CD4-positive, alpha-beta T cell treated with Interleukin-4 for 1 hour (primary cell): ENCODE data around the gene TMEM247.

Source experiments
- DNase-seq, 2 donors: peaks; one replicate each; pipeline ENCODE4 v3.0.0-alpha.2; 2020 to 2022

The TMEM247 gene

DNA sequence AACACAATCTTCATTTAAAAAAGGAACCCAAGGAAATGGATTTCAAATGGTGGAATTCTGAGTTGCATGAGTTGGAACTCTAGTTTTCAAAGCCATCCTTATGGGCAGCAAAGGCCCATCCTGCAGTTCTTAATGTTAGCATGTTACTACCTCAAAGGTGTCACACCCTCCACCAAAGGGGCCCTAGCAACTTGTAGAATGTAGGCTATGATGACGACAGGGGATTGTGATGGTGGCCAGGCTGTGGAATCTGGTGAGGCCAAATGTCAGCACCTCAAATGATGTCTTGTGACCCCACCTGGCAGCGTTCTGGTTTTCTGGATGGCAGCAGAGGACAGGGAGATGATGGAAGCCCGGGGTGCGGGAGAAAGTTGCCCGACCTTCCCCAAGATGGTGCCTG is at the start of gene TMEM247:
TSS of gene TMEM247 (plus strand) at position 301 of the 400 bp plus-strand sequence.
- DNase-seq, result no peak

DNA sequence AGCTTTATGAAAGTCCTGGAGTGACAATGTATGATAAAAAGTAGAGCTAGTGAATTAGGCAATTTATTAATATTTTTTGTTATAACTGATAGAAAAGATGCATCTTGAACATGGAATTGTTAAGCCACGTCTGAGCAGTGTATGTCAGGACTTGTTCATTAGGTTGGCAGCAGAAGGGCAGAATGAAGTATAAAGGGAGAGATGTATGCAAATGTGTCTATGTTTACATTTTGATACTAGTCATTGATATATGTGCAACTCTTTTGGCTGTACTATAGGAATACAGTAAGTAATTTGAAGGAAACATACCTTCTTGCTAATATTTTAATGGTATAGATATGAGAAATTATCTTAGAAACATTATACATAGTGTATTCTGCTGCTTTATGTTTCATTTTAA is 49.0 kb upstream of the TMEM247 start:
- no peak for DNase-seq

DNA sequence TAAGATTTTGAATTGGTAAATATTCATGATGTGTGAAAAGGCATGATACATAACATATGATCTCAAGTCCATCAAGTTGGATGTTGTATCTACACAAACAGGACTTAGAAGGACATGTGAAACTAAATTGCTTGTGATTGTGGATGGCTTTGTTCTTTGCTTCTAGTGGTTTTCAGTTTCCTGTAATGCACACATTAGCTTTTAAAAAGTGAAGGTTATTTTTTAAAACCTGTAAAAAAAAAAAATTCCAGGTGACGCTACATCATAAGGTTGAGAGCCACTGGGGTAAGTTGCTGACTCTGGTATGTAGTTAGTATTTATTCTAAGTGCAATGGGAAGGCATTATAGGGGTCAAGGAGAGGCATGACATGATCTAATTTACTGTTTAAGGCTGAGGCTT is 48.4 kb upstream of the TMEM247 start:
- DNase-seq, result peak in 1 of 2 donors; percentile 21

DNA sequence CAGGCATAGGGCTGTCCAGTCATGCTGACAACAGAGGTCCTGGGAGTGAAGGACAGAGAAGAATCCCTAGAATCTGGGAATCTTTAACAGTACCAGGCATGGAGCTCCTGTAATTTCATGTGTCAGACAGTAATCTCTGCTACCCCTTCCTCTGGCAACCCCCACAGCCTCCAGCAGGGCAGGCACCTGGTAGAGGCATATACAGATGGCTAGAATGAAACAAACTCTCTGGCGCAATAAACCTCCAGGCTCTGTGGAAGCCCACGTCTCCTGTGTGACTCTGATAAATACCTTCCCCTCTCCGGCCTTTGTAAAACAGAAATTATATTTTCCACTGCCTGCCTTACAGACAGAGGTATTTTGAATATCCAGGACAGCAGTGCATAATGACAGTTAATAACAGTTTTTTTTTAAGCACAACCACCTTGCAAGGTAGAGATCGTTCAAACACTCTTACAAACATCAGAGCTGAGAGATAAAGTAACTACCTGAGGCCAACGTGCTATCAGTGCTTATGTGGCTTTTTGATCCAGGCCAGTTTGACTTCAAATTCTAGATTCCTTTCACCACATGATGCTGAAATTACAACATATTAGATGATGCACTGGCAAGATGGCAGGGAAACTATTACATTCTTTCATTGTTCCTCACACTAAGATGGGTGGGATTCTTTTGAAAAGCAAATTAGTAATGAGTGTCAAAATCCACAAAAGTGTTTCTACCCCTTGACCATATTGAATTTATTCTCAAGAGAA is 47.7 kb upstream of the TMEM247 start:
- DNase-seq, result no peak

DNA sequence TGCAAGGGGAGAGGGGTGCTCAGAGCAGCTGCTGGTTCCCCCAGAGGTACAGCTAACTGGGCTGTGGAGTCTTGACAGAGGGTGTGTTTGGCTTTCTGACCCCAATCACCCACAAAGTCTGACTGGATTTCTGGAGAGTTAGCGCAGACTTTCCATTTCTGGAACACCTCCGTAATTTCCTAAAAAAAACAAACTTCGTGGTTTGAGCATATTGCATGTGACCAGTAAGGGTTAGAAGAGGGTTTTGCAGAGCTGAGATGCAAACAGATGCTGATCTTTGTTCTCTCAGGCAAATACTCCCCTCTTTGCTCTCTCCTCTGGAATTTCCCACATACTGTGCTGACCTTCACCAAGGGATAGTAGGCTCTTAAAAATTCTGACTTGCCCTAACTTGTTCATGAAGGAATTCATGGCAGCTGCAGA is 44.5 kb upstream of the TMEM247 start:
- DNase-seq, result no peak

DNA sequence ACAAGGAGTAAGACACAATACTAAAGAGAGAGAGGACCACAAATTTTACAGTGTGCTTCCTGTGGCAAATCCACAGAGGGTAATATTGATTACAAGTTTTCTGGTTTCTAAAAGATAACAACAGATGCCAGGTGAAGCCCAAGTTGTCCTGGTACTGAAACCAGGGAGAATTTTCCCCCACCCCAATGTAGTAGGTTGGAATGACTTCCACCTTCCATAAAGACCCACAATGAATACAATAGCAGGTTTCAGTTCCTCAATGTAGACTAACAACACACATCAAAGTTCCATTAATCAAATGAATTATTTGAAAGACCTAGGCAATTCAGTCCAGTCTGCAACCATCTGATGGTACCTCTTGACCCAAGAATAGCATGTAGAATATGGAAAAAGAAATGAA is 44.0 kb upstream of the TMEM247 start:
- DNase-seq, result no peak

DNA sequence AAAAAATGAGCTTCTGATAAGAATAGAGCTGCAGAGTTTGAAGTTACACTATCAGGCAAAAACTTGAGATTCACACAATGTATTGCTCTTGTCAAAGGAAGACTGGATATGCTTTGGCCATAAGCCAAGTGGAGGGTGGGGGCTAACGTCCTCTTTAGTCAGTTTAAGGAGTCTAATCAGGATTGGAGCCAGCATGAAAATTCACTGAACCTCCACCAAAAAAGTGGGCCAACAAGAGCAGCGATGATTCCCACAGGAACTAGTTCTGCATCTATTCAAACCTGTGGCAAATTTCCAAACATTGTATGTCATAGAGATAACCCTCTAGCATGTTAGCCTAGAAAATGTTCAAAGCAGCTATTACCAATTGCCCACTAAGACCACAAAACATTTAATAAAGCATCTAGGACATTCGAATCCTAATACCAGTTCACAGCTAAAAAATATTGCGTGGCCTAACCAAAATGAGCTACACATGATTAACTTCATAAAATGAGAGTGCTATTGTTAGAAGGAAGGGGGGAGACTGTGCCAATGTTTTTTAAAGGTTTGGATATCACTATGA is 43.5 kb upstream of the TMEM247 start:
- no peak for DNase-seq

DNA sequence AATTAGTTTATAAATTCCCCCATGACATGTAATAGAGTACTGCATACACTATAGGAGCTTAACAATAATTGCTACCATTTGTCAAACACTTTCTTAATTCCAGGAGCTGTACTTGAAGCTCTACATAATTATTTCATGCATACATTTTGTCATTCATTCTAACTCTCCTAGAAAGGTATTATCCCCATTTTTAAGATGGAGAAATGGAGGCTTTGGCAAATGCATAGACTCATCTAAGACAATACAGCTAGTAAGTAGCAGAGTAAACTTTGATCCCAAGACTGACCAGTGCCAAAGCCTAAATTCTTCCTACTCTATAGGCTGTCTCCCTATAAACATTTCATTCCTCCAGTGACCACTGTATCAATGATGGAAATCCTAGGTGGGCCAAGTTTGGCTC is 42.6 kb upstream of the TMEM247 start:
- no peak for DNase-seq

DNA sequence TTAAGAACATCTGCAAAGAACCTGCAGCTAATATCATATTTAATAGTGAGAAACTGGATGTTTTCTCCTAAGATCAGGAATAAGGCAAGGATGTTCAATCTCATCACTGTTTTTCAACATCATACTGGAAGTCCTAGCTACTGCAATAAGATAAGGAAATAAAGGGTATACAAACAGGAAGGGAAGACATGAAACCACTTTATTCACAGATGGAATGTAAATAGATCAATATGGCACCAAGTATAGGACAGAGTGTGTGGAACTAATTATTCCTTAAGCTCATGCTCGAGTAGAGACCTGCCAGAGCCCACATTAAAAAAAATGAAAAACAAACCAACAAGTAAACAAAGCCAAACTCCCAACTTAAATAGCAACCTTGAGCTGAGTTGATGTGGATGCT is 41.3 kb upstream of the TMEM247 start:
- DNase-seq, result no peak

DNA sequence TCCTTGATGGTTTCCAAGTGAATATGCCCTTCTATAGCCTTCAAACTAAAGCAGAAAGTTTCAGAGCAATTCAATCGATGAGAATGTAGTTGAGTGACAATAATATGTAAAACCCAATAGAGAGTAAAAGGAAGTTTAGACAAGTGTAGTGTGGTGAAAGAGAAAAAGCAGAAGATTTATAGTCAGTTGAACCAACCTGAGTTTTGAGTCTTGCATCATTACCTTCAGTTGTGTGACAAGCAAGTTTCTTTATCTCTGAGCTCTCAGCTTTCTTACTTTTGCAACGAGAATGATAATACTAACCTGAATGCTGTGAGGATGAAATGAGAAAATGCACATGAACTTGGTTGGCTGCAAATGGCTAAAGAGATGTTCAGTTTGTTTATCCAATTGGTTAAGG is 40.6 kb upstream of the TMEM247 start:
- DNase-seq, result no peak

DNA sequence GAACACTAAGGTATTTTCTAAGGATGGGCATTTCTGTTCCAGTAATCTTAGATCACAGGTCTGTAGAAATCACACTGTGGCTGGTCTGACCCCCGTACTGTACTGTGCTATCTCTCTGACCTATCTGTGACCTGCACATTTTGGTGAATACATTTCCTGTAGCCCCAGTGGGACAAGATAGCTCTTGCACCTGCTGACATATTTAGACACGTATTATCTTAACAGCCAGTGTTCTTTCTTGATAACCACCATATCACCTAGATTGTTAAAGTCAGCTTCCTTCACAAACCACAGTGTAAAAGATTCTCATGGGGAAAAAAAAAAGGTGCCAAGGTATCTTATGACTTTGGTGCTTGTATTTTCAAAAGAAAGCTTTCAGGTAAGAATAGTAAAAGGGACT is 39.8 kb upstream of the TMEM247 start:
- DNase-seq, result peak; percentile 38 to 66

DNA sequence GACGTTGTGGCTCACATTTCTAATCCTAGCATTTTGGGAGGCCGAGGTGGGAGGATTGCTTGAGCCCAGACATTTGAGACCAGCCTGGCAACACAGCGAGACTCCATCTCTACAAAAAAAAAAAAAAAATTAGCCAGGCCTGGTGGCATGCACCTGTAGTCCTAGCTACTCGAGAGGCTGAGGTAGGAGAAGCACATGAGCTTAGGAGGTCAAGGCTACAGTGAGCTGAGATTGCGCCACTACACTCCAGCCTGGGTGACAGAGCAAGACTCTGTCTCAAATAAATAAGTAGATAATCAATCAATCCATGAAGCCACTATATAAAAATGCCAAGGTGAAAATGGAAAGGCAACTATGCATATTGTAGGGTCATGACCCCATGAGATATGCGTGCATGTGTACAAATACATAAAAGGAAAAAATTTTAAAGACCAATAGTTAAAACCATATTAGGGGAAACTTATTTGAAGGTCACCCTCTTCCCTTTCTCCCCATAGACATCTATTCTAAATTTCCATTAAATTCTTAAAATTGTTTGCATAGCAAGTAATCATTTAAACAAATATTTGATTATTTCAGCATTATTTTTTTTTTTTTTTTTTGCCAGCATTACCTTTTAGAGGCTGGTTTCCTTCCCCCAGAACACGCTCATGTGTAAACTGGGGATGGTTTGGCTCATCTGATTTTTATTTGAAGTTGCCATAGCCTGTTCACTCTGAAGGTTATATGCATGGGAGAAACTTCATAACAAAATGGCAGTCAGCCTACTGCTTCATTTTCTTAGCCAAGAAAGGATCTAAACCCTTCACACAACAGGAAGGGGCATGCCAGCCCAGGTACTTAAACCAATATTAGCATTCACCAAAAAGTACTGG is 37.3 kb upstream of the TMEM247 start:
- DNase-seq, result no peak

DNA sequence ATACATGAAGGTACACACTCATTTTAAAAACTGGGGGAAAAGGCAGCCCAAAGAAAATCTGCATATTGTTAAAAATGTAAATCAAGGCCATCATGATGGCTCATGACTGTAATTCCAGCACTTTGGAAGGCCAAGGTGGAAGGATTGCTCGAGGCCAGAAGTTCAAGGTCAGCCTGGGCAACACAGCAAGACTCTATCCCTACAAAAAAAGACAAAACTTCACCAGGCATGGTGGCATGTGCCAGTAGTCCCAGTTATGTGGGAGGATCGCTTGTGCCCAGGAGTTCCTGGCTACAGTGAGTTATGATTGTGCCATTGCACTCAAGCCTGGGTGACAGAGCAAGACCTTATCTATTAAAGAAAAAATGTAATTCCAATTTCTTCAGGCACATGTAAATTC is 34.6 kb upstream of the TMEM247 start:
- DNase-seq, result no peak

DNA sequence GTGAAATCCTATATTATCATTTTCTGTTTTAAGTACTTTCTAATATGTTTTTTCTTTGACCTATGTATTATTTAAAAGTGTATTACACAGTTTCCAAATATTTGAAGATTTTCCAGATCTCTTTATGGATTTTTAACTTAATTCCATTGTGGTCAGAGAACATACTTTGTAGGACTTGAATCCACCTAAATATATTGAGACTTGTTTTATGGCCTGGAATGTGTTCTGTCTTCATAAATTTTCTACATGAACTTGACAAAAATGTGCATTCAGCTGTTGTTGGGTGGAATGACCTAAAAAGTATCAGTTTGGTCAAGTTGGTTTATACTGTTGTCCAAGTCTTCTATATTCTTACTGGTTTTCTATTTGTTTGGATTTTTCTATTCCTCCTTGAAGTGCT is 33.8 kb upstream of the TMEM247 start:
- DNase-seq, result no peak

DNA sequence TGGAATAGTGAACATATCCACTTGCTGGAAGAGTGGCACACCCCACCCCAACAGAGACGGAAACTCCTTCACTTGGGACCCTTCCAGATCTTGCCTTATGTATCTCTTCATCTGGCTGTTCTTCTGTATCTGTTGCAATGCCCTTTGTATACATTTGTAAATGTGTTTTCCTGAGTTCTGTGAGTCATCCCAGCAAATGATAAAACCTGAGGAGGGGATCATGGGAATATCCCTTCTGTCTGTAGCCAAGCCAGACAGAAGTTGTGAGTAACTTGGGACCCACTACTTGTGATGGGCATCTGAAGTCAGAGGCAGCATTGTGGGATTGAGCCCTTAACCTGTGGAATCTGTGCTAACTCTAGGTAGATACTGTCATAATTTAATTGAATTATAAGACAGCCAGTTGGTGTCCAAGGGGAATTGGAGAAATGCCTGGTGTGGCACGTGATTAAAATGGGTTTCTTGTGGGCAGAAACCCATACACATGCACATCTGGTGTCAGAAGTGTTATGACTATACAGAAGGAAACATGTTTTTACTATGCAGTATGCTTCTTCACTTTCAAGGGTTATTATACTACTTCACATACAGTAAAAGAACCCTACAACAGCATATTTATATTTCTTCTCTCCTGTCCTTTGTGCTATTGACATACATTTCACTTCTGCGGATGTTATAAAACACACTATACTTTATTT is 32.3 kb upstream of the TMEM247 start:
- no peak for DNase-seq

DNA sequence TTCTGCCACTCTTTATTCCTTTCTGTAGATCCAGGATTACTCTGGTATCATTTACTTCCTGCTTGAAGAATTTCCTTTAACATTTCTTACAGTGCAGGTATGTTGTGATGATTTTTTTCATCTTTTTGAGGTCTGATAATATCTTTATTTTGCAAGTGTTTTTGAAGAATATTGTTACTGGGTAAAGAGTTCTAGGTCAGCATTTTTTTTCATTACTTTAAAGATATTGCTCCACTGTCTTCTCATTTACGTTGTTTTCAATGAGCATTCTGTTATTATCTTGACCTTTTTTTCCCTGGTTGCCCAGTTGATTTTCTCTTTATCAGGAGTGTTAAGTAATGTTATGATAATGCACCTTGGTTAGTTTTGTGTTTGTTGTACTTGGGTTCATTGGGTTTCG is 31.7 kb upstream of the TMEM247 start:
- DNase-seq, result no peak

DNA sequence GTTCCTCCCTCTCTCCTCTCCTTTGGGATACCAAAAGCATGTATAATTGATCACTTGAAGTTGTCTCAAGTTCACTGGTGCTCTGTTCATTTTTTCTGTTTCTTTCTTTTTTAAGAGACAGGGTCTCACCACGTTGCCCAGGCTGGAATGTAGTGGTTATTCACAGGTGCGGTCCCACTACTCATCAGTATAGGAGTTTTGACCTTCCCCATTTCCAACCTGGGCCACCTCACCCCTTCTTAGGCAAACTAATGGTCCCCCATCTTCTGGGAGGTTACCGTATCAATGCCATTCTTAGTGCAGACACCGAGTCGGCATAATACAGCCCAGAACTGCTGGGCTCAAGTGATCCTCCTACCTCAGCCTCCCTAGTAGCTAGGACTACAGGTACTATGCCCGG is 31.3 kb upstream of the TMEM247 start:
- no peak for DNase-seq

DNA sequence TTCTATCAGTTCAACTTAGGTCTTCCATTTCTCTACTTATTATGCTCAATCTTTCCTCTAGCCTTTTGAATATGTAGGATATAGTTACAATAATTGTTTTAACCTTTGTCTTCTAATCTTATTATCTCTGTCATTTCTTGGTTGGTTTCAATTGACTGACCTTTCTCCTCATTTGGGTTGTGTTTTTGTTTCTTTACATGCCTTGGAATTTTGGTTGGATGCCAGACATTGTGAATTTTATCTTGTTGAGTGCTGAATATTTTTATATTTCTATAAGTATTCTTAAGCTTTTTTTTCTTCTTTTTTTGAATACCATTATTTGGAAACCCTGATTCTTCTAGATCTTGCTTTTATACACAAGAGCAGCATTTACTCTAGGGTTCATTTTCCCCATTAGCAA is 30.7 kb upstream of the TMEM247 start:
- no peak for DNase-seq

DNA sequence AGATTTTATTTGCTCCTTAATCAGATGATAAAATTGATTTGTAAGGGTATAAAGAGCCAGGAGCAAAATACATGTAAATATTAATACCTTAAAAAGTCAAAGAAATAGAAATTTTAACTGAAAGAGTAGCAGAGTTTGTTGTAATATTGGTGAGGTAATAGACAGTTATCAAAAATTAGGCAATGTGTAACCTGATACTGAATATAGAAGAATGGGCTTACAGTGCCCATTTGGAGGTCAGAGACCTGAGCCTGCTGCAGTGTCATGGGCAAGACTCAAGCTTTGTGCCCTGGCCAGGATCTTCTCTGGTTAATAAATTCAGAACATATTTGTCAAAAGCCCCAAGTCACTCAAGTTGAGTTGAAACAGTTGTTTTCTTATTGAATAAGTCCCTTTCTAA is 29.7 kb upstream of the TMEM247 start:
- no peak for DNase-seq

DNA sequence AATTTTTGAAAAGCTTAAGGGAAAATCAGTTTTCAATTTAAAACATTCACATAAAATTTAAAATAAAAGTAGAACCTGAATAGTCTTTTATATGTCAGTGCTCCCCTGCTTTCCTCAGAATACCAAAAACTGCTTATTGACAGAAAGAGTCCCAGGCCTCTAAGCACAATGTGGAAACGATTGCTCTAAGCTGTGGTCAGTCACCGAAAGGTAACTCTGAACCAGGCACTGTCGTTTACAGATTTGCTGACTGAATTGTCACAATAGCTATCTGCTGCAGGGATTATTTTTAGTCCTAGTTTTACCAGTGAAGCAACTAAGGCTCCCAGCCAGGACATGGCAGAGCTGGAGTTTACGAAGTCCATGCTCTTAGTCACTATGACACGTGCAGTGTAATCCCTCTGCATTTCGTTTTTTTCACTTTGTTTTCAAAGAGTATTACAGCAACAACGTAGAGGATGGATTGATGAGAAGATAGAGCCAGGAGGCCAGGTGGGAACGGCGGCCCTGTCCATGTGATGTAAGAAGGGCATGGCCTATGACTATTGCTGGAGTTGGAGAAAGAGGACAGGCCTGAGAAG is 28.1 kb upstream of the TMEM247 start:
- DNase-seq, result no peak

DNA sequence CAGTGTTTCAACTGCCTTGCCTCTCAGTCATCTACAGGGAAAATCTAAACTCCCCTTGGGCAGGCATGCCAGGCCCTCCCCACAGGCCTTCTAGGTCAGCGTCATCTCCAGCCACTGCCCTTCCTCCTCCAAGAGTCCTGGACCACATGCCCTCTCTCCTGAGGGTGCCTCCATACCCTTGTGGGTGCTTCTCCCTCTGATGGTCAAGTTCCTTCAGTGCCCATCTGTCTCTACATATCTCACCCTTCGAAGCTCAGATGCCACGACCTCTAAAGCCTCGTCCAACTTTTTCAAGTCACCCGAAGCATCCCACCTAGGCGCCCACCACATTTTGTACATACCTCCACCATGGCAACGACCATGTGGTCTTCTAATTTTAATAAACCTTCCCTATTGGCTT is 22.6 kb upstream of the TMEM247 start:
- DNase-seq, result no peak

DNA sequence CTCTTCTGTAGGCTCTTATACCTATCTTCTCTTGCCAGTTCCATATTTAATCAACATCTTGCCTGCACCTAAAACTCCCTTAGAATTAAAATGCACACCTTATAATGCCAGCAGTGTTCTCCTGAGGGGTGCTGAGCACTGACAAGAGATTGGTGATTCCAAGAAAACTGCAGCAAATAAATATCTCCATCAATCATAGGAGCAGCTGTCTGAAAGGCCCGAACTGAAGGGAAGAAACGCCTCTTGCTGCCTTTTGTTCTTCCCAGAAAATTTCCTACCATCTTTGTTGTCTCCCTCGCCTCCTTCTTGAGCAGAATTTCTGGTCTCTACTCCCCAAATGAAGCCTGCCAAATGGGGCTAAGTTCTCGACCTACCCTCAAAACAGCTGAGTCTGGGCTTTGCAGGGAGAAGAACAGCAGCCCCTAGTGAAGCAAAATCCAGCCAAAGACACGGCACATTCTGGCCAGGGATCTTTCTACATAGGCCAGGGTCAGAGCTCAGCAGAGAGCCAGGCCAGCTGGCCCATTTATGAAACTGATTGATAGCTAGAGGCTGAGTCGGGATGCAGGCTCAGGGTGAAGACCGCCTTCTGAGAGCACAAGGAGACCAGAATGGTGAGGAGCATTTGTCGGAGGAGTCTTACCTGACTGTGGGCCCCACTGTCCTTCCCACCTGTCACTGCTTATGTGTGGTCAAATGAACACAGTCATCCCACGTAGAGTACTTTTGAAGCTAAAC is 20.4 kb upstream of the TMEM247 start:
- DNase-seq, result no peak
